ENCODE data around the gene PPP1R37. TPM values are rescaled to one million over a fixed set of nuclear protein-coding genes. Genes with fewer than 3 reads are reported as not detected.
"Not testable (repeated sequence)": the region's sequence is repeated elsewhere in the genome, so short reads cannot be mapped to it uniquely, and the experiment has no call there.

PPP1R37 gene
- total and polyA plus RNA-seq, 2 donors = 16.8 to 31.6 TPM

DNA sequence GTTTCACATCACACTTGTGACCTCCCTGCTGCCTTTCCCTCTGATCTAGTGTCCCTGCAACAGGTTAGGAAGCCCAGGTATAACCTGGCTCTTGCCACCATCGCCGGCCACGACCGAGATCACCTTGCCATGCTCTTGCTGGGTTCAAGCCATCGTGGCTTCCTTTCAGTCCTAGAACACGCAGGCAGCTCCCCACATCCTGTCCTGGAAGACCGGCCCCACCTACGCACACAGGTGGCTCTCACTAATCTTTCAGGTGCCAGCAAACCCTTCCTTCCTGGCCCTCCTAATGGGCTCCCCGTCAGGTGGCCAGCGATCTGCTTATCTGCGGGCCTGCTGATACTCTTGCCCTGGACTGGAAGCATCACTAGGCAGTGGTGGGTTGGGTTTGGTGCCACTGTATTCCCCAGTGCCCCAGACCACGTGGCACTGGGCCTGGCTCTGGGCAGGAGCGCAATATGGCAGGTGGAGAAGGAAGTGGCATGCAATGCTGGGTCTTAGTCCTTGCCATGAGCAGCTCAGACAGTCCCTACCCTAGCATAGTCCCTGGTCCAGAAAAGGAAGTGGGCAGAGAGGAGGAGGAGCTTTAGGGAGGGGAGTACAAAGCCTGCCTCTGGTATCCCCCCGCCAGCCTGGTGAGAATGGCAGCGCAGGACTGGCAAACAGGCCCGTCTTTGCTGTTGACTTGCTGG, 11.8 kb downstream of the PPP1R37 start:
- H3K4me1 ChIP-seq (ENCODE audit: insufficient read depth) = no peaks in the 10 kb centered on the region
- H3K27ac ChIP-seq (ENCODE audit: low read depth) = no peak overlapping the region
- DNase-seq (ENCODE audit: extremely low spot score) = no peak
- 80% methylated on average over 16 of the region's 16 CpGs for WGBS
- H3K36me3 ChIP-seq (ENCODE audit: insufficient read depth) = no peaks in the 10 kb centered on the region
- no peak overlapping the region for H3K4me3 ChIP-seq (ENCODE audit: low read depth, low read length)

DNA sequence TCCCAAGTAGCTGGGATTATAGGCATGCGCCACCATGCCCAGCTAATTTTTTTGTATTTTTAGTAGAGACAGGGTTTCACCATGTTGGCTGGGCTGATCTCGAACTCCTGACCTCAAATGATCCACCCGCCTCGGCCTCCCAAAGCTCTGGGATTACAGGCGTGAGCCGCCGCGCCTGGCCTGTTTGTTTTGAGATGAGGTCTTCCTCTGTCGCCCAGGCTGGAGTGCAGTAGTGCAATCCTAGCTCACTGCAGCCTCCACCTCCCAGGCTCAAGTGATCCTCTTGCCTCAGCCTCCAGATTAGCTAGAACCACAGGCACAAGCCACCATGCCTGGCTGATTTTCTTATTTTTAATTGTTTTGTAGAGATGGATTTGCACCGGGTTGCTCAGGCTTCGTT, 13.4 kb downstream of the PPP1R37 start:
- WGBS = 92% methylated on average over 11 of the region's 11 CpGs
- H3K4me1 ChIP-seq (ENCODE audit: insufficient read depth) = not testable (repeated sequence)

DNA sequence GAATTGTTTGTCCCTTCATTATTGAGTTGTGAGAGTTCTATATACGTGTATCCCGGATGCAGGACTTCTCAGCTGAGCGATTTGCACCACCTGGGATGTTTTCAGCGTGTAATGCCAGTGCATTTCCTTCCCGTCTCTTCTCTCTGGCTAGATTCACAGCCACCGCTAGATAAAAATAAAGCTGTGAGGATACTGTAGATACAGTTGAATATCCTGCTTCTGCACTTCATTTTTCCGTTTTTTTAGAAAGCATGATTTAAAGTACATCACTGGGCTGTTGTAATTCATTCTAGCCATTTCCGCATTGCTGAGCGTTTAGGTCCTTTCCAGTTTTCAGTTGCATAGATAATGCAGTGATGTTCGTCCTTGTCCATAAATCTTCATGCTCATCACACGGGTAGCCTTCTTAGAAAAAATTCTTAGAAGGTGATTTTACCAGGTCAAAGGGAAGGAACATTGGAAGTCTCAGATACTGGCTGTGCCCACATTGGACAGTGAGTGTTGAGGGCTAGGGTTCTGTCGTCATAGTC, 14.7 kb downstream of the PPP1R37 start:
- no peak overlapping the region for H3K27ac ChIP-seq (ENCODE audit: low read depth)
- H3K4me3 ChIP-seq (ENCODE audit: low read depth, low read length) = no peak overlapping the region
- no peaks in the 10 kb centered on the region for H3K36me3 ChIP-seq (ENCODE audit: insufficient read depth)
- H3K4me1 ChIP-seq (ENCODE audit: insufficient read depth) = no peaks in the 10 kb centered on the region
- 77% methylated on average over 12 of the region's 12 CpGs for WGBS
- DNase-seq (ENCODE audit: extremely low spot score) = no peak

More for the DNA sequence above, 13.4 kb downstream of the PPP1R37 start:
- not testable (repeated sequence) for H3K36me3 ChIP-seq (ENCODE audit: insufficient read depth); H3K27ac ChIP-seq (ENCODE audit: low read depth); DNase-seq (ENCODE audit: extremely low spot score); H3K4me3 ChIP-seq (ENCODE audit: low read depth, low read length)

DNA sequence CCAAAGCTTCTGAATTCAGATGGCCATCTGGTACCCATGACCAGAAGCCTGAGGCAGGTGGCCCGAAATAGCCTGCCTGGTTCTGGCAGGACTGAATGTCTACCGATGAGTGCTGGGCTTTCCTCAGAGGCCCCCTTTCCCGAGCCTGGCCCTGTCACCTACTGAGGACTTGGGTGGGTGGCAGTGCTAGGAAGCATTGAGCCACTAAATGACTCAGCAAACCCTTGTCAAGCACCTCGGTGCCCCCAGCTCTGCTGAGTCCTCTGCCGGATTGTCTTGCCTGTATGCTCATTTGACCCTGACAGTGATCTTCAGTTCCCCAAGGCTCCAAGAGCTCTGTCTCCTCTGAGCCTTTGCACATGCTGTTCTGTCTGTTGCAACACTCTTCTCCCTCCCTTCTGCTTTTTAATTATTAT, 17.9 kb downstream of the PPP1R37 start:
- H3K4me1 ChIP-seq (ENCODE audit: insufficient read depth) = no peaks in the 10 kb centered on the region
- DNase-seq (ENCODE audit: extremely low spot score) = no peak
- WGBS = 82% methylated on average over 5 of the region's 5 CpGs
- no peak overlapping the region for H3K27ac ChIP-seq (ENCODE audit: low read depth)
- no peak overlapping the region for H3K4me3 ChIP-seq (ENCODE audit: low read depth, low read length)
- H3K36me3 ChIP-seq (ENCODE audit: insufficient read depth) = no peaks in the 10 kb centered on the region

DNA sequence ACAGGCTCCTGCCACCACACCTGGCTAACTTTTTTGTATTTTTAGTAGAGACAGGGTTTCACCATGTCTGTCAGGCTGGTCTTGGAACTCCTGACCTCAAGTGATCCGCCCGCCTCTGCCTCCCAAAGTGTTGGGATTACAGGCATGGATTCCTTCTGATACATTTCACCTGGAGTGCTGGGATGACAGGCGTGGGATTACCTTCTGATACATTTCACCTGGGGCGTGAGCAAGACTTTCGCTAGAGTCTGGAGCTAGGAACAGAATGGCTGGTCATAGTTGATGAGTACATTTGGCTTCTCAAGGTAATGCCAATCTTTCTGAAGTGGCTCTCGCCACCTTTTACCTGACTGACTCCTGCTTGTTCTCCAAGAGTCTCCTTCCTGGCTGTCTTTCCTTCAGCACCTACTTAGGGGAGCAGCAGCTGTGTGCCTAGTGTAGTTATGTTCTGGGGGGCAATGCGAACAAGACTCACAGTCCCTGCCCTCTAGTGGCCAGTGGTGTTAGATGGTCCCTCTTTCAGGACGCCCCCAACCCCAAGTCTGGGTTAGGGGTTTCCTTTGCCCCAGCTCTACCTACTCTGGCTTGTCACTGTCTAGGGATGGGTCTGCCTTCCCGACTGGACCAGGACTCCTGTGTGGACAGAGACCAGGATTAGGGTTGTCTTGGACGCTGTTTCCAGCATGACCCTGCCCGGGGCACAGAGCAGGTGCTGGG, 19.3 kb downstream of the PPP1R37 start:
- H3K4me1 ChIP-seq (ENCODE audit: insufficient read depth) = no peaks in the 10 kb centered on the region
- no peak overlapping the region for H3K4me3 ChIP-seq (ENCODE audit: low read depth, low read length)
- DNase-seq (ENCODE audit: extremely low spot score) = no peak
- peak overlapping the region; percentile 53 for H3K27ac ChIP-seq (ENCODE audit: low read depth)
- WGBS = 91% methylated on average over 11 of the region's 11 CpGs
- H3K36me3 ChIP-seq (ENCODE audit: insufficient read depth) = no peaks in the 10 kb centered on the region

DNA sequence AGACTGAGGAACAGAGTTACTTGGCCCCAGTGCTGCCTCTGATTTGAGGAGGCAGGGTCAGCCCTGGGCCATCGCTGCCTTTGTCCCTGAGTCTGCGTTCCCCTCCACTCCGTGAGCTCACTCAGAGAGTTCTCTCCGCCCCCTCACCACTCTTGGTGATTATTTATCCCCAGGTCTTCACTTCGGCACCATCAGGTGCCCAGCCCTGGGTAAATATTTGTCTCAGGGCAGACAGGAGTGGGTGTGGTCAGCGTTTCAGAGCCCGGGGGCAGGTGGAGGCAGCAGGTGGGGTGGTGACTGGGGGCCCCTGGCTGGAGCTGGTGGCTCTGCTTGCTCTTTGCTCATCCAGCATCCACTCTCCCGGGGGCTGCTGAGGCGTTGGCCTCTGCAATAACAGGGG, 20.6 kb downstream of the PPP1R37 start:
- no peaks in the 10 kb centered on the region for H3K36me3 ChIP-seq (ENCODE audit: insufficient read depth)
- DNase-seq (ENCODE audit: extremely low spot score) = peak; percentile 45
- no peaks in the 10 kb centered on the region for H3K4me1 ChIP-seq (ENCODE audit: insufficient read depth)
- 79% methylated on average over 9 of the region's 9 CpGs for WGBS
- no peak overlapping the region for H3K4me3 ChIP-seq (ENCODE audit: low read depth, low read length)
- H3K27ac ChIP-seq (ENCODE audit: low read depth) = peak overlapping the region; percentile 64

DNA sequence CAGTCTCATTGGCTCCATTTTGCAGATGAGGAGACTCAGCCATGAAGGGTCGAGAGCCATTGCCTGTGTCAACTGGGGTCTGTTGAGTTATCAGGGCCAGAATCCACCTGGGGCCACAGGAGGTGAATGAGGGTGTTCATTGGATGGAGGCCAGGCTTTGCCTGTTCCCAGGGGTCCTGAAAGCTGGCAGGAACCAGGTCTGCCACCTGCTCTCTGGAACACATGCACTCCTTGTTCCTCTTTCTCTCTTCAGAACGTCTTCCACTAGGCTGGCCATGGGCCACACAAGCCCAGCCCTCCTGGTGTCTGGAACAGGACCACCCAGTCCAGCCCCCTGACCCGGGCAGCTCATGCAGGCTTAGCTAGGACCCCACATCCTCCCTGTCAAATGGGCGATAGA, 21.1 kb downstream of the PPP1R37 start:
- H3K4me3 ChIP-seq (ENCODE audit: low read depth, low read length) = no peak overlapping the region
- H3K4me1 ChIP-seq (ENCODE audit: insufficient read depth) = no peaks in the 10 kb centered on the region
- H3K27ac ChIP-seq (ENCODE audit: low read depth) = peak overlapping the region; percentile 64
- 83% methylated on average over 4 of the region's 4 CpGs for WGBS
- no peak for DNase-seq (ENCODE audit: extremely low spot score)
- H3K36me3 ChIP-seq (ENCODE audit: insufficient read depth) = no peaks in the 10 kb centered on the region

DNA sequence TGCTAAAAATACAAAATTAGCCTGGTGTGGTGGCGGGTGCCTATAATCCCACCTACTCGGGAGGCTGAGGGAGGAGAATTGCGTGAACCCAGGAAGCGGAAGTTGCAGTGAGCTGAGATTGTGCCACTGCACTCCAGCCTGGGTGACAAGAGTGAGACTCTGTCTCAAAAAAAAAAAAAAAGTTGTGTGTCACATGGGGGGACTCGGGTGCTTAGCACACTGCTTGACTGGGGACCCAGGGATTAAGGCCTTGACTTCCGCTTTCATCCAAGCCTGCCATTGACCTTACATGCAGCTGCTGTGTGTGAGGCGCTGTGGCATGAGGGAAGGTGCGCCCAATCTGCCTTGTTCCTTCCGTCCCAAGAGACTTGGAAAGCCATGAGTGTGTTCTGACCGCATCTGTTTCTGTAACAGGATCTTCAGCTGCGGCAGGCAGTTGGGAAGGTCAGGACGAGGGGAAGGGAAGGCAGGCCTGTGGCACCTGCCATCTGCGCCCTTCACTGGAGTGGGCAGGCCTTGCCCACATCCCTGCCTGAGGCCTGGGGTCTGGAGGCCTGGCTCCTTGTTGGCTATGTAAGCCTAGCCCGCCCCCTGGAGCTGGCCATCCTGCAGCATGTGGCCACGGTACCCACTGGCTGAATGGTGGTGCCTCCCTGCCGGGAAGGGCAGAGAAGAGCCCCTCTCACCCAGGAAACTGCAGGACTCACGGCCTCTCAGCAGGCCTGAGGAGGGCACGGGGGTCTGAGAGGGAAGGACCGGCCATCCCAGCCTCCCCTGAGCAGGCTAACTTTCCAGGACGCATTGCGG, 23.0 kb downstream of the PPP1R37 start:
- Histone ChIP-seq H3K4me3 (ENCODE audit: low read depth, low read length) (no peak overlapping the region), H3K27ac (ENCODE audit: low read depth) (no peak overlapping the region), H3K4me1 (ENCODE audit: insufficient read depth) (no peaks in the 10 kb centered on the region), H3K36me3 (ENCODE audit: insufficient read depth) (no peaks in the 10 kb centered on the region)
- 91% methylated on average over 21 of the region's 21 CpGs for WGBS
- DNase-seq (ENCODE audit: extremely low spot score) = no peak

DNA sequence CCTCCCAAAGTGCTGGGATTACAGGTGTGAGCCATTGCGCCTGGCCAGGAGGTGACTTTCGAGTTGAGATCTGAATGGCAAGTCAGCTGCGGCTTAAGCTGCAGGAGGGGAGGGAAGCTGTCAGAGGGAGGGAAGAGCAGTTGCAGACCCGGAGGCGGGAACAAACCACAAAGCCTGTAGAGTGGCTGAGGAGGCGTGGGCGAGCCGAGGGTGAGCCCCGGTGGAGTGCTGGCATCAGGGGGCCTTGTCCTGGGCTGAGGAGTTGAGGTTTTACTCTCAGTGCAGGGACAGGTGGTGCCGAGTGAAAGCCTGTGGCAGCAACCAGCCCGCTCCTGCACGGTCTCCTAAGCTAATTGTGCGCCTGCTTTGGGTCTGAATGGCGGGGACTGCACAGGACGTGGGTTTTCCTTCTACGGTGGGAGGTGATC, 24.2 kb downstream of the PPP1R37 start:
- Histone ChIP-seq H3K36me3 (ENCODE audit: insufficient read depth) (no peaks in the 10 kb centered on the region), H3K4me1 (ENCODE audit: insufficient read depth) (no peaks in the 10 kb centered on the region), H3K27ac (ENCODE audit: low read depth) (no peak overlapping the region), H3K4me3 (ENCODE audit: low read depth, low read length) (no peak overlapping the region)
- 54% methylated on average over 16 of the region's 16 CpGs for WGBS
- DNase-seq (ENCODE audit: extremely low spot score) = no peak

DNA sequence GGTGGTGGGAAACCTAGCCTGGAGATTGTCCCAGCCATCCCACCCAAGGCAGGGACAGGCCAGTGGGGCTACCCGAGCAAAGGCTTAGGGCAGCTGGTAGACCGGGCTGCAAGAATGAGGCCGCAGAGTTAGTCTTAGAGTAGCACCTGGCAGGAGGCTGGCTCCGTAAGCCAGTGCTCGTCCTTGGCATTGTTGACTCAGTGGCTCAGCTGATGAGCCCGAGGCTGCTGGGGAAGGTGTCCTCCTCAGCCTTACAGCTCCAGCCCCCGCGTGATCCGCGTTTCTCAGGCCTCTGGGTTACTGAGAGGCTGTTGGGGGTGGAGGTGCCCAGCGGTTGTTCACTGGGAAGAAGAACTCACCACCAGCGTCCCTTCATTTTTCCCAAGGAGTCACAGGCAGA, 24.7 kb downstream of the PPP1R37 start:
- Histone ChIP-seq H3K27ac (ENCODE audit: low read depth) (no peak overlapping the region), H3K4me1 (ENCODE audit: insufficient read depth) (no peaks in the 10 kb centered on the region), H3K4me3 (ENCODE audit: low read depth, low read length) (no peak overlapping the region), H3K36me3 (ENCODE audit: insufficient read depth) (no peaks in the 10 kb centered on the region)
- WGBS = 77% methylated on average over 12 of the region's 12 CpGs
- DNase-seq (ENCODE audit: extremely low spot score) = no peak

DNA sequence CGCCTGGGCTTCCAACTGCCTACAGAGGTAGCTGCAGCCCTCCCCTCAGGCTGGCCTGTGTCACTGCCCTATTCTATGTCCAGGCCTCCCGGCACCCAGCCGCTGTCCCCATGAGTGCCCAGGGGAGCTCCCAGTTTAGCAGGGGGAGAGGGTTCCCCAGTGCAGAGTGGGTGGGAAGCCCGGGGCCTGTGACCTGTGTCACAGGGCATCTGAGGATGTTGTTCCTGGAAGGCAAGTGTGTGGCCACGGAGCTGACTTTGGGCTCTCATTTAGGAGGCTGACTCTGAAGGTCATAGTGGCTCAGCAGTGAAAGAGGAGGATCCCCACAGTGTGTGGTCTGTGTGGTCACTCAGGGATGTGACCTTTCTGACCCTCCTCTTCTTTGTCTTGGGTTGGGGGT, 25.1 kb downstream of the PPP1R37 start:
- H3K27ac ChIP-seq (ENCODE audit: low read depth) = no peak overlapping the region
- no peak for DNase-seq (ENCODE audit: extremely low spot score)
- H3K4me3 ChIP-seq (ENCODE audit: low read depth, low read length) = no peak overlapping the region
- WGBS = 75% methylated on average over 5 of the region's 5 CpGs
- no peaks in the 10 kb centered on the region for H3K36me3 ChIP-seq (ENCODE audit: insufficient read depth)
- no peaks in the 10 kb centered on the region for H3K4me1 ChIP-seq (ENCODE audit: insufficient read depth)

DNA sequence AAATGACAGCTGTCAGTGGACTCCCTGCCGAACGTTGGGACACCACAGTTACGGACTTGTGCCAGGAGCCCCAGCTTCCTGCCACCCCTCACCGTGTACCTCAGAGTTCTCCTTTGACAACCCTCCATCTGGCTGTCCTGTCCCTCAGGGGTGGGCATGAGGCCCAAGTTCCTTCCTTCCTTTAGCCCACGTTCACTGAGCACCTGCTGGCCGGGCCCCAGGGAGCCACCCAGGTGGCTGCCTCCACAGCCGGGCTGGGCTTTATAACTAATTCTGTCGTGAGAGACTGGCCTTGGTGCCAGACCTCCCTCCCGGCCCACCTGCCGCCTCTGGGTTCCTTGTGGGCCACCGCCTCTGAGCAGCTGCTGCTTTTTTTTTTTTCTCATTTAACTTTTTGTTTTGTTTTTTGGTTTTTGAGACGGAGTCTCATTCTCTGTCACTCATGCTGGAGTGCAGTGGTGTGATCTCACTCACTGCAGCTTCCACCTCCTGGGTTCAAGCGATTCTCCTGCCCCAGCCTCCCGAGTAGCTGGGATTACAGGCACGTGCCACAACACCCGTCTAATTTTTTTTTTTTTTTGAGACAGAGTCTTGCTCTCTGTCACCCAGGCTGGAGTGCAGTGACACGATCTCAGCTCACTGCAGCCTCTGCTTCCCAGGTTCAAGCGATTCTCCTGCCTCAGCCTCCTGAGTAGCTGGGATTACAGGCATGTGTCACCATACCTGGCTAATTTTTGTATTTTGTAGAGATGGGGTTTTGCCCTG, 25.8 kb downstream of the PPP1R37 start:
- not testable (repeated sequence) for H3K27ac ChIP-seq (ENCODE audit: low read depth); DNase-seq (ENCODE audit: extremely low spot score)

DNA sequence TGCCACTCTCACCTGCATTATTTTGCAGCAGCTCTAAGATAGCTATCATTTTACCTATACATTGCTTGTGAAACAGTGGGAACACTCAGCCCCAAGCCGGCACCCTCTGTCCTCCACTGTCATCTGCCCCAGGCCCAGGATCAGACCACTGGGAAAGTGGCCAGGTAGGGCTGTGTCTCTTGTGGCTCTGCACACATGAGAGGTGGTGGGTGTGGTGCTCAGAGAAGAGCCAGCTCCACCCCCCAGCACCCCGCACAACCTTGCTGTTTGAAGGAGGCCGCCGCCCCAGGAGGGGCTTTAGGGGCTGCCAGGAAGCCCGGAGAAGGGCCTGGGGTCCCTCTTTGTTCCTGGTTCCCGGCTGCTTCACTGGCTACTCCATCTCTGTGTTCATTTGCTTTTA, 26.6 kb downstream of the PPP1R37 start:
- H3K27ac ChIP-seq (ENCODE audit: low read depth) = no peak overlapping the region
- H3K4me3 ChIP-seq (ENCODE audit: low read depth, low read length) = no peak overlapping the region
- H3K36me3 ChIP-seq (ENCODE audit: insufficient read depth) = no peaks in the 10 kb centered on the region
- 86% methylated on average over 6 of the region's 6 CpGs for WGBS
- no peak for DNase-seq (ENCODE audit: extremely low spot score)
- H3K4me1 ChIP-seq (ENCODE audit: insufficient read depth) = no peaks in the 10 kb centered on the region

More for the DNA sequence above, 25.8 kb downstream of the PPP1R37 start:
- H3K36me3 ChIP-seq (ENCODE audit: insufficient read depth); H3K4me1 ChIP-seq (ENCODE audit: insufficient read depth); H3K4me3 ChIP-seq (ENCODE audit: low read depth, low read length): not testable (repeated sequence)
- WGBS = 65% methylated on average over 18 of the region's 18 CpGs

All from urinary bladder (tissue), 4 donors.